ENCODE results near the gene TEP1. TPM values are rescaled to one million over a fixed set of nuclear protein-coding genes. Genes with fewer than 3 reads are reported as not detected.

TEP1 gene
- total RNA-seq, 2 donors from 2014 or later = 13.1 to 17.1 TPM

- DNase-seq (no peak), ATAC-seq (peak; percentile 44 to 47)
- intact Hi-C loops (cut with DNase I) = loop anchor here (5.0 to 10.0 kb wide), 2 partner anchors 278 to 285 kb away; no protein-coding TSS in a partner anchor
Observed at GRCh38 chr14:20327005-20327869, 86.1 kb downstream of the TEP1 start.

DNA sequence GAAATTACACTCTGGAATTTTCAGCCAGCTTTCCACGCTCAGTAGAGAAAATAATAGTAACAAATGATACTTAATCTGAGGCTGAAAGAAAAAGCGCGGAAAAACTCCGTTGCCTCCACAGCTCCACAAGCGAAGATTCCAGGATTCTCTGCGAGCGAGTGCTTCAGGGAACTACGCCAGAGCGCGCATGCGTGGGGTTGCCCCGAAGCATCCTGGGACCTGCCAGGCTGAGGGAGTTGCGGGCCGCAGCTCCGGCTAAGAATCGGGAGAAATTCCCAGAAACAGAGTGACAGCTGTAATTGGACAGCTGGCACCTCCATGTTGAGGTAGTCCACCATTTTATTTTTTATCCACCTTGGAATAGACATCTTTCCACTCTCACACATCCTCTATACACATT, 95.6 kb downstream of the TEP1 start:
- ATAC-seq = no peak
- intact Hi-C loops (cut with DNase I) = no loop called here
- no peak for DNase-seq

Other genes starting within 250 kb of the TEP1 start
- not detected for gene OR11G2, start 222.6 kb downstream of the TEP1 start, total RNA-seq
- not detected for gene OR11H6, start 189.8 kb downstream of the TEP1 start, total RNA-seq
- not detected for gene OR11H7, start 184.5 kb downstream of the TEP1 start, total RNA-seq
- not detected for gene OR11H4, start 174.2 kb downstream of the TEP1 start, total RNA-seq
- gene TTC5, start 107.5 kb downstream of the TEP1 start, total RNA-seq = 10 to 100 TPM in 1 of 2 donors, 1 to 10 TPM in 1; 7.6 to 13.3 TPM
- gene CCNB1IP1, start 80.2 kb downstream of the TEP1 start, total RNA-seq = 10 to 100 TPM; 41.0 to 49.2 TPM
- 10 to 100 TPM; 12.5 to 13.6 TPM for gene PARP2, start 69.9 kb downstream of the TEP1 start, total RNA-seq
- under 1 TPM; 0.34 to 0.77 TPM for gene KLHL33, start 22.7 kb upstream of the TEP1 start, total RNA-seq
- 10 to 100 TPM; 15.4 to 23.5 TPM for gene OSGEP, start 41.3 kb upstream of the TEP1 start, total RNA-seq
- 10 to 100 TPM; 68.3 to 91.5 TPM for gene APEX1, start 41.7 kb upstream of the TEP1 start, total RNA-seq
- gene PIP4P1, start 47.9 kb upstream of the TEP1 start, total RNA-seq = 10 to 100 TPM; 19.5 to 23.2 TPM
- 10 to 100 TPM; 10.8 to 29.4 TPM for gene PNP, start 55.9 kb upstream of the TEP1 start, total RNA-seq
- under 1 TPM; 0.27 to 0.34 TPM for gene RNASE10, start 92.0 kb upstream of the TEP1 start, total RNA-seq
- not detected for gene RNASE9, start 147.5 kb upstream of the TEP1 start, total RNA-seq
- not detected for gene RNASE11, start 174.5 kb upstream of the TEP1 start, total RNA-seq
- gene RNASE12, start 177.9 kb upstream of the TEP1 start, total RNA-seq = not detected
- not detected for gene OR6S1, start 228.2 kb upstream of the TEP1 start, total RNA-seq